ENCODE results near the gene TMEM205.

TMEM205 gene

DNA sequence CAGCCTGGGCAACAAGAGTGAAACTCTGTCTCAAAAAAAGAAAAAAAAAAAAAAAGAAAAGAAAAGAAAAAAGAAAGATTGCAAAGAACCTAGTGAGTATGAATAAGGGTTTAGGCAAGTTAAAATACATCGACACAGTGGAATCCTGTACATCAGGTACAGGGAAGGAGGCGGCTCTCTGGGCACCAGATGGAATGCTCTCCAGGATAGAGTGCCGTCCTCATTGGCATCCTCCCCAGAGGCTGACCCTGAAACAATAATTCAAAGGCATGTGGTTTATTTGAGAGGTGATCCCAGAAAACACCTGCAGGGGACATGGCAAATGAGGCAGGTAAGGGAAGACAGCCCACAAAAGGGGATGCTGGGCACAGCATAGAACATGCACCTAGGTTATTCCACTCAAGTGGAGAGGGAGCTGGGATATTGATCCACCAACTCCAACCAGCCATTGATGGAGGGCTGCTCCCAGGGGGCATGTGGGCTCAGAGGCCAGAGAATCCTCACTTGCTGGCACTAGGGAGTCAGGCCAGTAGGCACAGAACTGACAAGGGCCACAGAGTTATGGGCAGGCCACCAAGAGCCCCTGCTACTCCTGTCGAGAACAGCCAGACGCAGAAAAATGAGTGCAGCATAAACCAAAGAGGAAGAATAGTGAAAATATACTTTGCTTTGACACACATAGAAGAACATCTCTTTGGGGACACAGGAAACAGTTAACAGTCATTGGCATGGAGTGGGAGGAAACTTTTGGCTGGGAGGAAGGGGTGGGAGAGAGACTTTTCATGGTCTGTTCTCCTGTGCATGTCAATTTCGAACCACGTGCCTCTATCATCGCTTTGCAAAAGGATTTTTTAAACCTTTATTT lies 45.9 kb downstream of the TMEM205 start:
- DNase-seq (ENCODE audit: low read depth in 2 of 2), result no peak

DNA sequence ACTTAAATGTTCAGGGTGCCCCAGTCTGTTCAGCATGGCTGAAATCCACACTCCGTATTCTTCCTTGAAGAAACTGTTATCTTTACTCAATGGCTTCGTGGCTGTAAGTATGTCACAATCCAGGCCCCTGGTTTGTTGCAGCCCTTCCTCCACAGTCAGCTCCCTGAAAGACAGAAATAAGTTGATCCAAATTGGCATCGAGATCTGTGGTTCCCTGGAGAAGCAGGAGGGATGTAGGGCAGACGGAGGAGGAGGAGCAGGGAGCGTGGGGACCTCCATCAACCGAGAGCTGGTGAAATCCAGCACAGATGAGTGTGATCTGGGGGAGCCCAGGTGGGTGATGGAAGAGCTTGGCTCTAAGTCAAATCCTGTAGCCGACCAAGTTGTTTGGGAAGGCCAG lies 49.8 kb downstream of the TMEM205 start:
- no peak for DNase-seq (ENCODE audit: low read depth in 2 of 2)

DNA sequence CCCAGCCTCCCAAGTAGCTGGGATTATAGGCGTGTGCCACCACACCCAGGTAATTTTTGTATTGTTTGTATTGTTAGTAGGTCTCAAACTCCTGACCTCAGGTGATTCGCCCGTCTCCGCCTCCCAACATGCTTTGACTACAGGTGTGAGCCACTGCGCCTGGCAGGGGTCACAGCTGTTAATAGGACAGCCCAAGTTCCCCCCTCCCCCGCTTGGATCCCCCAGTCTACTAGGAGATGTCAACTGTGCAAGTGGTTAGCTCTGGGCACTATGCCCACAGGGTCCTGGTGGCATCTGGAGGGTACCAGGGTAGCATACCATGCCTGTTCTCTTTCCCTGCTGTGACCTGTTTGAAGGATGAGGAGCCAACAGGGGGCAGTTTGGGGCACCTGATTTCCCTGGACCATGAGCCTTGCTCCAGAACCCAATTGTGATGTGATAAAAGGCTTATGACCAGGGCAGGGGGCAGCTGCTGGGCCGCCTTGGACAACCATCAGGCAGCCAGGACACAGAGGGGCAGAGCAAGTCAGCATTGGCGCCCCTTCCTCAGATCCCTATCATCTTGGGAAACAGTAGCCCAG lies 50.3 kb downstream of the TMEM205 start, which contains the start of gene TSPAN16:
TSS of gene TSPAN16 (plus strand) at position 496 of the 581 bp plus-strand sequence. CDS start 138 bp downstream, outside the sequence.
- DNase-seq (ENCODE audit: low read depth in 2 of 2), result no peak

DNA sequence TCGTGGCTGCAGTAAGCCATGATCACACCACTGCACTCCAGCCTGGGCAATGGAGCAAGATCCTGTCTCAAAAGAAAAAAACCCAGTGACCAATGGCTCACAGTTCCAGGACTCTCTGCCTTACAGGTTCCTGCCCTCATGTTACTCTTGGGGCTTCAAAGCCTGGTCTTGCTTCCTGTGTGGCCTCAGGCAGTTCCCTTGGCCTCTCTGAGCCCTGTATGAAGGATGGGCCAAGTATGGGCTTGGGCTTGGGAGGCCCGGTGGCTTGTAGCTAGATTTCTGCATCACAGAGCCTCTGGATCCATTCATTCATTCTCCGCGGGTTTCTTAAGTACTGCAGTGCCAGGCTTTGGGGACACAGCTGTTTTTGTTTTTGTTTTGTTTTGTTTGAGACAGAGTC lies 50.9 kb downstream of the TMEM205 start:
- no peak for DNase-seq (ENCODE audit: low read depth in 2 of 2)

DNA sequence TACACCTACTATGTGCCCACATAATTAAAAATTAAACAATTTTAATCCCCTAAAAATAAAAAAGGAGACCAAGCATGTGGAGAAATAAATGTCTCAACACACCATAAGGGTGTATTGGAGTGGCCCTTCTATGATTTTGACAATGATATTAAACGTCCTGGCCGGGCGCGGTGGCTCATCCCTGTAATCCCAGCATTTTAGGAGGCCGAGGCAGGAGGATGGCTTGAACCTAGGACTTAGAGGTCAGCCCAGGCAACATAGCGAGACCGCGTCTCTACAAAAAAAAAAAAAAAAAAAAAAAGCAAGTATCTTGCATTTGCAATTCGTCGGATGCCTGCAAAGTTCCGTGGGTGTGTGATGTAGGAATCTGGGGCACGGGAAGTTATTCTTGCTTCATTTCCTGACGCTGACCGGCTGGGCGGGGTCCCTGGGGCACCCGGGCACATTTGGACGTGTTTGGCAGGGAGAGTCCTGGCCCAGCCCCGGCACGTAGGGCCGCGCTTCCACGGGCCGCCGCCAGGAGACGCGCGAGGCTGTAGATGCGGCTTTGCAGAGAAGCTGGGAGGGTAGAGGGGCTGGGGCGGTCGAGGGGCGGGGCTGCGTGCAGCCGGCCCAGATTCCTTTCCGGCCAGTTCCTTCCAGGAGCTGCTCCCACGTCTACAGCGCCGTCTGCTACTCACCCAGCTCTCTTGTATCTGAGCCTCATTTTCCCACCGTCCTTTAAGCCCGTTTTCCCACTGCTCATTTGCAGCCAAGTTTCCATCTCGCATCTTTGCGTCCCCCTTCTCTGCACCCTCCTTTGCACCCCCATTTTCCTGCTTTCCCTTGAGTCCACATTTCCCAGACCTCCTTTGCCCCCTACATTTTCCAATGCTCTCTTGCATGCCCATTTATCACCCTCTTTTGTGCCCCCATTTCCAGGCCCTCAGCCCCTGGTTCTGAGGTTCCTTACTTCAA lies 52.4 kb downstream of the TMEM205 start:
- peak; percentile 67 to 83 for DNase-seq (ENCODE audit: low read depth in 2 of 2)

Measured in stimulated activated CD4-positive, alpha-beta T cell treated with anti-CD3 and anti-CD28 coated beads, Interleukin-12 subunit alpha, Interleukin-12 subunit beta, amount 100 ng/mL, for 24 hours (primary cell).